Cardiac septum (tissue), 1 donor: ENCODE data around the gene WDR64. TPM values are rescaled to one million over a fixed set of nuclear protein-coding genes. Genes with fewer than 3 reads are reported as not detected.
"Not testable (repeated sequence)": the region's sequence is repeated elsewhere in the genome, so short reads cannot be mapped to it uniquely, and the experiment has no call there.

ENCODE experiments used
- DNase-seq: peaks from one replicate; pipeline ENCODE4 v3.0.0-alpha.2; 2020; ENCODE audit warnings: low spot score
- intact Hi-C: fragments of 100-400 bp; cut with DNase I; formaldehyde crosslinking; loops from one replicate; pipeline ENCODE4 v1.14.0; 2022
- total RNA-seq: library from RNA; stranded (reverse); fragmentation: NEBNext Ultra II Directional; extraction: Animal tissue kit (Norgen Biotek cat#: 25700); gene quantifications from one replicate; pipeline ENCODE4 v1.2.1, GENCODE V29; 2021
- donor health status: DM: no; HTN: no; CAD: no.

Gene WDR64
- total RNA-seq, 1 donor from 2014 or later = not detected

DNA sequence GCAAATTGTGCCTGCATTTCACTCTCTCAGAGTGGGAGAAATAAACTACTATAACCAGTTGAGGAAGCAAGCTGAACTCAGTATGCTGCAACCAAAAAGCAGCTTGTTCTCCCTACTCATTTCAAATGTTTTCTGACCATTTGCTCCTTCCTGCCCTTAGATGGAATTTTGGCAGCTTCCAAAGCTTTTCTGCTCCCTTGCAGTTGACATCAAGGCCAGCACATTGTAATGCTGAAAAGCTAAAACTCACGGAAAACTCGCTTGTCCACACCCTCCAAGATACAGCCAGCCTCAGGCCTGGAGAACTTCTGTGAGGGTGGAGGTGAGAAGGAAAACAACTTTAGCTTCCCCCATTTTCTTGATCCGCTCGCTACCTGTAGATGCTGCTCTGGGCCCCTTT lies 6.9 kb upstream of the WDR64 start:
- DNase-seq = no peak
- intact Hi-C loops = no loop called here

DNA sequence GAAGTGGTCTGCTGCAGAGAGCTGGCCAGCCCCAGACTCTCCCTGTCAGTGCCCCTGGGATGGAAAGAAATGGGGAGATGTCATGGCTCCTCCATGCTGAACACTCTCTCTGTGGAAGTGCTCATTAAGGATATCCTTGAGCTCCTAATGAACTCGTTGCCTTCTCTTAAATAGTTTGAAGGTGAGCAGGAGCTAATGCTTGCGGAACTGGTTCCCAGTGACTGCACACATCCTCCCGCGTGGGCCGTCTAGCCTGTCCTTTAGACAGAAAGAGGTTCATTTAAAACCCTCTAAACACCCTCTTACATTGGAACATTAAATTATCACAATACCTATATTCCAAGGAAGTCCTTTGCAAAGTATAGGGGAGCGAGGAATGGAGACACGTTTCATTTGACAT lies 5.9 kb upstream of the WDR64 start:
- intact Hi-C loops = no loop called here
- no peak for DNase-seq

GRCh38 chr1:241647658-241648057 lies 4.4 kb upstream of the WDR64 start:
- intact Hi-C loops = no loop called here
- DNase-seq = no peak

DNA sequence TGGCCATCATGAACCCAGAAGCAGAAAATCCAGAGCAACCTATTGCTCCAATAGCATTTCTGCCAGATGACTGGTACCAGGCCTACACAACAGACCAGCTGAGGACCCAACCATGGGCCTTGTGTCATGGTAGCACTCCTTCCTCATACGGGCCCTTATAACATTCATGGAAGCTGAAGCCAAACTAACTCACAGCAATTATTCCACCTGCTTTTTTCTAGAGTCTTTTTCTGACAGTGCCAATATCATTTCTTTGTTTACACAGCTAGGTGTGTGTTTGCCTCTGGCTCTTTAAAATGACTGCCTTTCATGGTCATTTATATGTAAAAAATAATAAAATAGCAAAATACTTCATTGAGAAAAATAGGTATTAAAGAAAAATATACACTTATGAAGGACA lies 3.9 kb upstream of the WDR64 start:
- intact Hi-C loops = no loop called here
- no peak for DNase-seq

DNA sequence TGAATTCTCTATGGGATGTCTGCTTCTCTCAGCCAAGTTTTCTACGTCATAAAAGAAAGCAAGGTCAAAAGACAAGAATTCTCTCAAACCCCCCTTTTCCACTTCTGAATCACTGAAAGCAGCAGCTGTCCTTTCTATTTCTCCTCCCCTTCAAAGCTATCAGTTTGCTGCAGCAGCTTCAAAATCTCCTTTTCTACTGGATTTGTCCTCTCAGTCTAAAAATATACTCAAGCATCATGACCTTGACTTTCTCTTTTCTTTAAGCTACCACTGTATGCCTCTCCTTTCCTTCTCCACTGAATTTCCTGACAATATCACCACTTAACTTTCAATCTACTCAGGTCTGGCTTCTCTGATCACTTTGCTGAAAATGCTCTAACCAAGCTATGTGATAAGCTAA lies 1.9 kb downstream of the WDR64 start:
- DNase-seq = no peak
- intact Hi-C loops = no loop called here

DNA sequence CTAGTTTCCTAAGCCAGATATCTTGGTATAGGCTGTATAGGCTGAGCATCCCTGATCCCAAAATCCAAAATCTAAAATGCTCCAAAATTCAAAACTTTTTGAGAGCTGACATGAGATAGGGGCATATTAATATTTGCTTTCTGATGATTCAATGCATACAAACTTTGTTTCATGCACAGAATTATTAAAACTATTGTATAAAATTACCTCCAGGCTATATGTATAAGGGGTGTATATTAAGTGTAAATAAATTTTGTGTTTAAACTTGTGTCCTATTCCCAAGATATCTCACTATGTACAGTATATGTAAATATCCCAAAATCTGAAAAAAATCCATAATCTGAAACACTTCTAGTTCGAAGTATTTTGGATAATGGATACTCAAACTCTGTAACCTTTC lies 2.6 kb downstream of the WDR64 start:
- intact Hi-C loops = no loop called here
- no peak for DNase-seq

DNA sequence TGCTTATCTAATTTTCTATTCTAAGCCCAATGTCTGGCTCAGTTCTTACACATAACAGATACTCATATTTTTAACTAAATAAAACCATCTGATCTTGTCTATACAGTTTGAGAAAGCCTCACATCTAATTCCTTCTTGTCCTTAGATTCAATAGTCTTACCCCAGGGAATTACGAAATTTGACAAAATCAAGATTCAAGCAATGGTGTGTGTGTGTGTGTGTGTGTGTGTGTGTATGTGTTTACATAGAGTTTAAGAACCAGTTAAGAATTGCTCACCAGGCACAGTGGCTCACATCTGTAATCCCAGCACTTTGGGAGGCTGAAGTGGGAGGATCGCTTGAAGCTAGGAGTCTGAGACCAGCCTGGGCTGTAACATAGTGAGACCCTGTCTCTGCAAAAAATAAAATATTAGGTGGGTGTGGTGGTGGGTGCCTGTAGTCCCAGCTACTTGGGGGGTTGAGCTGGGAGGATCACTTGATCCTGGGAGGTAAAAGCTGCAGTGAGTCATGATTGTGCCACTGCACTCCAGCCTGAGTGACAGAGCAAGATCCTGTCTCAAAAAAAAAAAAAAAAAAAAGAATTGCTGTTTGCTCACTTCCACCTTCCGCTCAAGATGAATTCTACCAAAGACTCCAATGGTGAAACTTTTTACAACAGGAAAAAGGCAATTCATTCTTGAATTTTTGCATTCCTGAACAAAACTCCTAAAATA lies 6.2 kb downstream of the WDR64 start:
- DNase-seq = no peak
- intact Hi-C loops = no loop called here

DNA sequence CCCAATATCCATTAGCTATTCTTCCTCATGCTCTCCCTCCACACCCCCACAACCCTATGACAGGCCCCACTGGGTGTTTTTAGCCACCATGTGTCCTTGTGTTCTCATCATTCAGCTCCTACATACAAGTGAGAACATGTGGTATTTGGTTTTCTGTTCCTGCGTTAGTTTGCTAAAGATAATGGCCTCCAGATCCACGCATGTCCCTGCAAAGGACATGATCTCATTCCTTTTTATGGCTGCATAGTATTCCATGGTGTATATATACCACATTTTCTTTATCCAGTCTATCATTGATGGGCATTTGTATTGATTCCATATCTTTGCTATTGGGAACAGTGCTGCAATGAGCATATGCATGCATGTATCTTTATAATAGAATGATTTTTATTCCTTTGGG lies 6.9 kb downstream of the WDR64 start:
- intact Hi-C loops, DNase-seq: not testable (repeated sequence)

GRCh38 chr1:241660424-241660972 lies 8.4 kb downstream of the WDR64 start:
- no peak for DNase-seq
- intact Hi-C loops = no loop called here

GRCh38 chr1:241666419-241666818 lies 14.3 kb downstream of the WDR64 start:
- intact Hi-C loops = no loop called here
- DNase-seq = no peak

- no peak for DNase-seq
- intact Hi-C loops = no loop called here
Observed at GRCh38 chr1:241672301-241672700, 20.2 kb downstream of the WDR64 start.

GRCh38 chr1:241674805-241675384 lies 22.8 kb downstream of the WDR64 start:
- intact Hi-C loops = no loop called here
- no peak for DNase-seq

DNA sequence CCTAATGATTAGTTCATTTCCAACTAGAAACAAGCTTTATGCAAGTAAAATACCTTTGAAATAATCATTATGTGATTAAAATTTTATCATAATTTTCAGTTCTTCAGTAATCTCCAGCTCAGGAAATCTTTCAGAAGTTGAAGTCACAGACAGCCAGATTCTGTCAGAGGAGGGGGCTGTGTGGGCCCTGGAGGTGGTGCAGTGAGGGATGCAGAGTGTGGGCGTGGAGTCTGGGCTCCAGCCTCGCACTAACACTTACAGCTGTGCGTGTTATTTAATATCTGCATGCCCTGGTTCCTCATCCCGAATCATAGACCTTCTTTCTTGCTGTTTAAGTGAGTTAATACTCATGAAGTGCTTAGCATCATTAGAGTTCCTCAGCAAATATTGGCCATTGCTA lies 23.9 kb downstream of the WDR64 start:
- no peak for DNase-seq
- intact Hi-C loops = no loop called here

- intact Hi-C loops = no loop called here
- no peak for DNase-seq
Observed at GRCh38 chr1:241677201-241677600, 25.1 kb downstream of the WDR64 start.

GRCh38 chr1:241678536-241678935 lies 26.5 kb downstream of the WDR64 start:
- DNase-seq = no peak
- intact Hi-C loops = no loop called here

DNA sequence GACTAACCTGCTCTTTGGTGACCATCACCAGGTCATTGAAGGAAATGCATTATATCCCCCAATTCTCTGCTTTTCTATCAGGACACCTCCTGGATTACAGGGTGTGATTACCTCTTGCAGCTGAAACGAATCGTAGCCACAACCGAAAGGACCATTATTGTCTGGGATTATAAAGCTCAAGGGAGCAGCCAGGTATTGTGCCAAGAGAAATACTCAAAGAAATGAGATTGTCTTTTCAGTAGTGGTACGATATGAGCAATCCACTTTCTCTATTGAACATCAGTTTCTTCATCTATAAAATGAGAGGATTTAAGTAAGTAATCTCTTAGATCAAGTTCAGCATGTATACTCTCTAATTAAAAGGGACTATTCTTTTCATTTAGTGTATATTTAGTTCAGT lies 27.3 kb downstream of the WDR64 start:
- intact Hi-C loops = no loop called here
- no peak for DNase-seq

GRCh38 chr1:241679961-241680360 lies 27.9 kb downstream of the WDR64 start:
- DNase-seq = no peak
- intact Hi-C loops = no loop called here

GRCh38 chr1:241681861-241682448 lies 29.9 kb downstream of the WDR64 start:
- DNase-seq, intact Hi-C loops: not testable (repeated sequence)

- DNase-seq = no peak
- intact Hi-C loops = no loop called here
Observed at GRCh38 chr1:241682921-241683320, 30.8 kb downstream of the WDR64 start.

GRCh38 chr1:241684108-241684507 lies 32.0 kb downstream of the WDR64 start:
- no peak for DNase-seq
- intact Hi-C loops = no loop called here

- intact Hi-C loops = no loop called here
Observed at GRCh38 chr1:241688940-241689368, 36.9 kb downstream of the WDR64 start.

More at GRCh38 chr1:241688940-241689368, 36.9 kb downstream of the WDR64 start:
- no peak for DNase-seq
